Duodenal mucosa (tissue), 2 donors: Measurements from ENCODE around the gene ITPKB.

ENCODE experiments used
- H3K27ac ChIP-seq: one replicate; pipeline ENCODE4 v1.7.0; 2013; ENCODE audit warnings: low read depth, low read length
- H3K27me3 ChIP-seq, 2 donors: one replicate each; pipeline ENCODE4 v1.7.0; 2013; ENCODE audit warnings: low read length in 2 of 2, control low read depth in 1 of 2; ENCODE audit not compliant: insufficient read depth in 2 of 2, control insufficient read depth in 1 of 2
- H3K36me3 ChIP-seq, 2 donors: one replicate each; pipeline ENCODE4 v1.7.0; 2013; ENCODE audit warnings: low read length in 2 of 2, control low read depth in 1 of 2; ENCODE audit not compliant: insufficient read depth in 2 of 2, control insufficient read depth in 1 of 2
- H3K4me1 ChIP-seq, 2 donors: one replicate each; pipeline ENCODE4 v1.7.0; 2013; ENCODE audit warnings: low read length in 2 of 2, control low read depth in 1 of 2; ENCODE audit not compliant: insufficient read depth in 2 of 2, control insufficient read depth in 1 of 2
- H3K4me3 ChIP-seq, 2 donors: one replicate each; pipeline ENCODE4 v1.7.0; 2013; ENCODE audit warnings: low read length in 2 of 2, low read depth in 1 of 2
- H3K9ac ChIP-seq, 2 donors: one replicate each; pipeline ENCODE4 v1.7.0; 2013; ENCODE audit warnings: low read length in 2 of 2, low read depth in 1 of 2
- H3K9me3 ChIP-seq, 2 donors: one replicate each; pipeline ENCODE4 v1.7.0; 2013; ENCODE audit warnings: low read length in 2 of 2, control low read depth in 1 of 2; ENCODE audit not compliant: control insufficient read depth in 1 of 2

ITPKB gene

DNA sequence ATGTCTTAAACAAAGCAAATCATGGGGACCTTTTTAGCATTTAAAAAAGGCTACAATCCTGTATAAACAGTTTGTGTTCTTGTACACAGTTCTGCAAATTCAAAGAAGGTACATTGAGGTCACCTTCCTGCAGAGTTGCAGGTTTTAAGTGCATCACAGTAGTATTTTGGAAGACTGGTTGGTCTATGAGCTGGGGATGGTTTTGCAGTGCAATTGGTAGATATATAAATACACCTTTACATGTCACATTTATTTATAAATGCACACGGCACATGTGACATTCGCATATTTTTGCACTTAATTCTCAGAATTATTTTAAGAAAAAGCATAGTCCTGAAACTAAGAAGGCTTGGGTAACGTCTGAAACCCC, 599 bp upstream of the ITPKB start:
- Histone ChIP-seq H3K27ac (no peak overlapping the region), H3K9ac (peak overlapping the region in 1 of 2 donors; percentile 85), H3K9me3 (no peaks in the 10 kb centered on the region), H3K36me3 (peaks cover 3 to 11% of the 10 kb centered on the region in 2 donors), H3K4me1 (peaks cover 20 to 27% of the 10 kb centered on the region in 2 donors), H3K27me3 (no peaks in the 10 kb centered on the region), H3K4me3 (peak overlapping the region; percentile 33 to 88)

DNA sequence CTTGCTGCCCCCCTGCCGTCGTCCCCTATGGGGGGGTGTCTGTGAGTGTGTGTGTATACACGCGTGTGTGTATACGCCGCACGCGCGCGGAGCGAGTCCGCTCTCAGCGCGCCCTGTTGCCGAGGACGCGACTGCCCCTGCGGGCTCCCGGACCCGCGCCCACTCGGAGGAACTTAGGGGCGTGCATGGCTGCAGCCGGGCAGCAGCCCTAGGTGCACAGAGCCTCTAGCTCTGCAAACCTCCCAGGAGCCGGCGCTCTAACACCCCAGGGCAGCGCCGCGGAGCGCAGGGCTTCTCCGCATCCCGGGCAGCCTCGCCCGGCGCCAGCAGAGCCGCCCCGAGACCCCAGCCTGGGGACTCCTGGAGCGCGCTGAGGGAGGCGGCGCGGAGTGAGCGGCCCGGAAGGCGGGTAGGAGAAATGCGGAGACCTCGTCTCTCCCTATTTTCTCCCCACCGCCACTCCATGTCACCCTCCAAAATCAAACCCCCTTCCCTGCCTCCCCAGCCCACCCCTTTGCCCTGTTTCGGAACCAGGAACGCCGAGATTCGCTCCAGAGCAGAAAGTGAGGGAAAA, 574 bp downstream of the ITPKB start:
- Histone ChIP-seq H3K9me3 (no peaks in the 10 kb centered on the region), H3K4me1 (peaks cover 32 to 39% of the 10 kb centered on the region in 2 donors), H3K36me3 (peaks cover 3 to 13% of the 10 kb centered on the region in 2 donors), H3K9ac (peak overlapping the region; percentile 84 to 85), H3K27ac (peak overlapping the region; percentile 80), H3K27me3 (no peaks in the 10 kb centered on the region), H3K4me3 (peak overlapping the region; percentile 84 to 88)

DNA sequence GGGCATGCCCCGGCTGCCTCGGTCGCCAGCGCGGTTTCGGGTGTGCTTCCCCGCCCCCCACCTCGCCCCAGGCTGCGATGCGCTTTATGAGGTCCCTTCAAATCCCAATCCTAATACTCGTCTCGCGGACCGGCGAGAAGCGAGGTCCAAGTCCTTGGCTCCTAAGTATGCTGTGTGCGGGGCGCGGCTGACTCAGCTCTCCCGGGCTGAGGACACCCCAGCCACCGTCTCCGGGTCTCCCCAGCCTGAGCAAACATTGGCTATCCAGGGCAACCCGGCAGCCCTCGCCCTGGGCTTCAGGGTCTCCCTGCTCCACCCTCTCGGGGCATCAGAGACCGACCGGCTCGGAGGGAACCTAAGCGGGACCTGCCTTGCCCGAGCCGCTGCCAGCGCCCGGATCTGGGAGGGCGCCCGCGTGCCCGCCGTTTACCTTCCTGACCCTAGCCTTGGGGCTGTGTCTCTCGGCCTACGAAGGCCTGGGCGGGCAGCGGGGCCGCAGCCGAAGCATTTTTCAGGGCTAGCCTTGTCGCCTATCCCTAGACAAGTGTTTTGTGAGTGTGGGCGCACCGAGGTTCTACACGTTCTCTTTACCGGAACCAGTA, 1.2 kb downstream of the ITPKB start:
- H3K9ac ChIP-seq: peak overlapping the region; percentile 84 to 85
- no peaks in the 10 kb centered on the region for H3K27me3 ChIP-seq
- H3K4me1 ChIP-seq: peaks cover 37 to 45% of the 10 kb centered on the region in 2 donors
- H3K9me3 ChIP-seq: no peaks in the 10 kb centered on the region
- H3K4me3 ChIP-seq: peak overlapping the region; percentile 84 to 88
- H3K27ac ChIP-seq: peak overlapping the region; percentile 80
- H3K36me3 ChIP-seq: peaks cover 3 to 15% of the 10 kb centered on the region in 2 donors

DNA sequence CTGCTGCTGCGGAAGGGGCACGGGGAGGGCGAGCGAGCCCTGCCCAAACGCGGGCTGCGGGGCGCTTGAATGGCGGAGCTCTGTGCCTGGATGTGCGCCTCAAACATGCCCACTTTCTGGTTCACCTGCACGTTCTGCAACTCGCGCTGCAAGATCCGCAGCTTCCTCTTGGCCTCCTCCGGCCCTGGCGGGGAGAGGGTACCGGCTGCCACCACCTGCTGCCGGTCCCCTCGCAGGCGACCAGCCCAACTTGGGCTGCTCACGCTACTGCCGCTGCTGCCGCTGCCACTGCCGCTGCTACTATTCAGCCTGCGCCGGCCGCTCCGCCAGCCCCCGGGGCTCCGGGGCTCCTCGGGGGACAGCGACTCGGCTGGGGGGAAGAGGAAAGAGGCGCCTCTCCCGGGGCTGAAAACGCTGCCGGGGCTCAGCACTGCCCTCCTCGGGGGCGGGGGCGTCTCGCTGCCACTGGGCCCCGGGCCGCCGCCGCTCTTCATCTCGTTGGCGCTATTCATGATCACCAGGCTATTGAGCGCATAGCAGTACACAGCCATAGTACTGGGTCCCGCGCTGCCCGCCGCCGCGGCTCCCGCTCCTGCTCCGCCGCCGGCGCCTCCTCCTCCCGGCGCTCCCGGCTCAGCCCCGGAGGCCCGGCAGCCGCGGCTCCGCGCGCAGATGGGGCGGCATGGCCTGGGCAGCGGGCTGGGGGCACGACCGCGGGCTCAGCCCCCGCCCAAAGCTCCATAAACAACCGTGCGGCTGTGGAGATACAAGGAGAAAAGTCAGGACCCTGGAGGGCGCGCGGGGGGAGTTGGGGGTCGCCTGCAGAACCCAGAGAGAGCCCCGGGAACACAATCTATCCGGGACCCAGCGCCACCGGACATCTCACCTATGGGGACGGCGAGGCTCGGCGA, 1.9 kb downstream of the ITPKB start:
- Histone ChIP-seq H3K27ac (peak overlapping the region; percentile 80), H3K4me1 (peaks cover 41 to 47% of the 10 kb centered on the region in 2 donors), H3K4me3 (peak overlapping the region; percentile 84 to 88), H3K9me3 (no peaks in the 10 kb centered on the region), H3K27me3 (no peaks in the 10 kb centered on the region), H3K9ac (peak overlapping the region; percentile 84 to 85), H3K36me3 (peaks cover 3 to 18% of the 10 kb centered on the region in 2 donors)

DNA sequence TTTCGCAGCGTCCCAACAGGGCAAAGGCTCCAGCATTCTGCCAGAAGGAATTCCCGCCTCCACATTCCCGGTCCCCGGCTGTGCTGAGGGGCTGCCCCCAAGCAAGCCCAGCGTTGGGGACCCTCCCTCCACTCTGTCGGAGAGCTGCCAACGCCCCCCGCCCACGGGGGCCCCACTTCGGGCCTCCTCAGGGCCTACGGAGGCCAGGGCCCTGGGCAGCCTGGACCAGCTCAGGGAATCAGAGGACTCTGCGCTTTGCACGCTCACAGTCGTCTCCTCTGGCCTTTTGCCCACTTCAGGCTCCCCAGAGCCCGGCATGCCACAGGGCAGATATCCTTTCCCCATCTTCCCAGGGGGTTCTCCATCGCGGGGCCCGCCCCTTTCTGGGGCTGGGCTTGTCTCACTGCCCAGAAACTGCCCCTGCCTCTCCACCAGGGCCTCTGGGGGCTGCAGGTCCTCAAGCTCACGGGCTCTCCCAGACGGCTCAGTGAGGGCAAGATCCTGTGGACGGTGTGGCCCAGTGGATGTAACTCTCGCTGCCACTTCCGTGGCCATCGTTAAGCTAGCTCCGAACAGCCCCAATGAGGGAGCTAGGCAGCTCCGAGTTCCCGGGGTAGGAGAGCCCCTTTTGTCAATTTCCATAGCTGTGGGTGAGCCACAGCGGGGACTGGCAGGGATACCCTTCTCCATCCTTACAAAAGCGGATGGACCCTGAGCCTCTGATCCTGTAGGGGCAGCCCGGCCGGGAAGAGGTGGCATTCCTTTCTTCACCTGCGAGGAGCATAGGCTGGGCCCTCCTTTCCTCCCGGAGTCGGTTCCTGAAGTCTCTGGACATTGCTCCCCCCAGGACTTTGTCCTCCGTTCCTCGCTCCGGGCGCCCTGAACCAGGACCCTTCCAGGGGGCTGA, 2.8 kb downstream of the ITPKB start:
- Histone ChIP-seq H3K36me3 (peaks cover 3 to 18% of the 10 kb centered on the region in 2 donors), H3K9ac (peak overlapping the region; percentile 33 to 84), H3K27ac (no peak overlapping the region), H3K4me3 (peak overlapping the region; percentile 84 to 88), H3K27me3 (no peaks in the 10 kb centered on the region), H3K4me1 (peaks cover 43 to 47% of the 10 kb centered on the region in 2 donors), H3K9me3 (no peaks in the 10 kb centered on the region)

DNA sequence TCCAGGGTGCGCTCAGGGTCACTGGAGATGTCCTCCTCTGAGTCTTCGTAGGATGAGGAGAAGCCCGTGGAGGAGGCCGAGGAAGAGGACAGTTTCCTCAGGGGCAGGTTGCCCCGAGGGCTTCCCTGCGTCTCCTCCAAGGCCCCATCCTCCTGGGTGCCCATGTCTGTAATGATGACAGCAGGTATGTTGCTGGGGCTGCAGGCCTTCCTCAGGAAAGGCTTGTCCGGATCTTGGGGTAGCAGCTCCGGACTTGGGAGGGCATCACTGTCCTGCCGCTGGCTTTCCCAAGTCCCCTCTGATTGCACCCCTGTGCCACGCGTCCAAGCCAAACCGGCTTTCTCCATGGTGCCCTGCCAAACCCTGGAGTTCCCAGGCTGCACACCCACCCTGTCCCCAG, 3.5 kb downstream of the ITPKB start:
- H3K27me3 ChIP-seq: no peaks in the 10 kb centered on the region
- peak overlapping the region; percentile 24 to 50 for H3K4me3 ChIP-seq
- peak overlapping the region in 1 of 2 donors; percentile 38 for H3K9ac ChIP-seq
- no peaks in the 10 kb centered on the region for H3K9me3 ChIP-seq
- H3K27ac ChIP-seq: no peak overlapping the region
- H3K4me1 ChIP-seq: peaks cover 47% of the 10 kb centered on the region in 2 donors
- H3K36me3 ChIP-seq: peaks cover 3 to 18% of the 10 kb centered on the region in 2 donors

DNA sequence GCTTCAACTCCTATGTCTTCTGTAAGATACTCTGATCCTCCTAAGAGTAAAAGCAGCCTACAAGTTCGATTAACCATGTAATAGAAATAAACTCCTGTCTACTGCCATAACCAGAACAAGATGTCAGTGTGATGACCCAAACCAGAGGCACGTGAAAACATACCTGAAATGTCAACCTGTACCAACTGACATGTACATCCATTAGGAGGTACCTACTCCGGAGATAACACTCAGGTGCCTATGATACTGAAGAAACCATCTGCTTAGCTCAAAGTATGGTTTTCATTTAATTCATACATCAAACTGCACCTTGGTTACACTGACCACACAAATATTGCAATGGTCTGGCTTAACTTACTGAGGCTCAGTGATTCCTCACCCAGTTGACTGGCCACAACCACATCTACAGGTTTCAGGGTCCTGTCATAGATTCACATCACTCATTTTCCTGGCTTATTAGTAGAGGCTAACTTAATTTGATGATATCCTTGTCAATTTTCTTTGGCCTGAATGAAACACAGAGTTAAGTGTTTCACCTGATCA, 4.4 kb downstream of the ITPKB start:
- peaks cover 40 to 42% of the 10 kb centered on the region in 2 donors for H3K4me1 ChIP-seq
- H3K9me3 ChIP-seq: no peaks in the 10 kb centered on the region
- no peak overlapping the region for H3K27ac ChIP-seq
- peak overlapping the region; percentile 24 to 45 for H3K4me3 ChIP-seq
- H3K9ac ChIP-seq: peak overlapping the region in 1 of 2 donors; percentile 43
- no peaks in the 10 kb centered on the region for H3K27me3 ChIP-seq
- H3K36me3 ChIP-seq: peaks cover 3 to 21% of the 10 kb centered on the region in 2 donors

DNA sequence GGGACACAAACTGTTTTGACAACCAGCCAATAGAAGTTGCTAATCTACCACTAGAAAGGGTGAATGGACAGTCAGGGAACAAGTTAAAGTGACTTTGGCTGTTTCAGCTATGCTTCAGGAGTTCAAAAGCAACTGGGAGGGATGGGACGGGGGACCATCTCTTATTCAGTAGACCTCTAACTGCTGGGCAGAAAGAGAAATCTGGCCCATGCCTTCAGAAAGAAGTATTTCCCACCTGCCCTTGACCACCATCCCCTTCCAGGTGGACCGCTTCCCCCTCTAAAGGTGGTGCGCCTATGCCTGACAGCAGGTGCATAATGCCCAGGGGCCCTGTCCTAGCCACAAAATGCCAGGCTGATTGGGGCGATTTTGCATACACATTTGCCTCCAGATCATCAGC, 5.2 kb downstream of the ITPKB start:
- peak overlapping the region; percentile 24 to 45 for H3K4me3 ChIP-seq
- H3K27ac ChIP-seq: peak overlapping the region; percentile 11
- no peaks in the 10 kb centered on the region for H3K27me3 ChIP-seq
- peak overlapping the region; percentile 0 to 43 for H3K9ac ChIP-seq
- H3K9me3 ChIP-seq: no peaks in the 10 kb centered on the region
- H3K36me3 ChIP-seq: peaks cover 3 to 22% of the 10 kb centered on the region in 2 donors
- peaks cover 38 to 39% of the 10 kb centered on the region in 2 donors for H3K4me1 ChIP-seq

DNA sequence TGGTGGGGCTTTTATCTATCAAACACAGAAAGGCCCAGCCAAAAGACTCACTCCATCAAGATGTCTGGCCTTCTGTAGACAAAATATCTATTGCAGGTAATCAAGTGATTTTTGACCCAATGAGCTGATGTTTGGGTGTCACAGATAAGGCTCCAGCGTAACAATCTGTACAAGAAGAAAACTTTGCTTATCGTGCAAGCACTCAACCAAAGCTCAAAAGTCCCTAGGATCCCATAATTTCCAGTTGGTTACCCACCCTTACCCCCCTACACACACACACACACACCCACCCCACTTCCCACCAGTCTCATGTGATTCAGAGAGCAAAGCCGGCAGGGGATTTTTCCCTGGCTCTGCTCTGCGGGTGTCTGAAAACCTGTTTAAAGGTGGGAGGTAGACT, 5.8 kb downstream of the ITPKB start:
- peak overlapping the region; percentile 24 to 52 for H3K4me3 ChIP-seq
- H3K4me1 ChIP-seq: peaks cover 38 to 39% of the 10 kb centered on the region in 2 donors
- H3K36me3 ChIP-seq: peaks cover 6 to 28% of the 10 kb centered on the region in 2 donors

More for the DNA sequence above, 5.8 kb downstream of the ITPKB start:
- H3K9me3 ChIP-seq: no peaks in the 10 kb centered on the region
- H3K9ac ChIP-seq: peak overlapping the region; percentile 0 to 43
- no peaks in the 10 kb centered on the region for H3K27me3 ChIP-seq
- H3K27ac ChIP-seq: no peak overlapping the region
